SIG-M5 (cell line): Measurements from ENCODE around the gene TTLL8.

Experiments
- DNase-seq: peaks from one replicate; lab custom pipeline; 2025; lab: John Stamatoyannopoulos, UW

TTLL8 gene

GRCh38 chr22:50082961-50083461 lies 24.9 kb upstream of the TTLL8 start:
- DNase-seq, result no peak

GRCh38 chr22:50082197-50082715 lies 24.2 kb upstream of the TTLL8 start:
- DNase-seq, result no peak

GRCh38 chr22:50081426-50082196 lies 23.5 kb upstream of the TTLL8 start:
- DNase-seq, result no peak

- no peak for DNase-seq
Observed at GRCh38 chr22:50080077-50080465, 22.0 kb upstream of the TTLL8 start.

GRCh38 chr22:50078761-50079160 lies 20.7 kb upstream of the TTLL8 start:
- DNase-seq, result no peak

GRCh38 chr22:50078246-50078645 lies 20.1 kb upstream of the TTLL8 start:
- no peak for DNase-seq

- DNase-seq, result no peak
Observed at GRCh38 chr22:50076646-50077535, 18.8 kb upstream of the TTLL8 start.

GRCh38 chr22:50074551-50075530 lies 16.7 kb upstream of the TTLL8 start:
- DNase-seq, result no peak

- no peak for DNase-seq
Observed at GRCh38 chr22:50074056-50074455, 16.0 kb upstream of the TTLL8 start.

GRCh38 chr22:50072714-50073538 lies 14.8 kb upstream of the TTLL8 start:
- no peak for DNase-seq

- no peak for DNase-seq
Observed at GRCh38 chr22:50072167-50072555, 14.1 kb upstream of the TTLL8 start.

GRCh38 chr22:50071432-50072166 lies 13.5 kb upstream of the TTLL8 start:
- no peak for DNase-seq

GRCh38 chr22:50070366-50070765 lies 12.3 kb upstream of the TTLL8 start:
- DNase-seq, result no peak

- no peak for DNase-seq
Observed at GRCh38 chr22:50068096-50068495, 10.0 kb upstream of the TTLL8 start.

- no peak for DNase-seq
Observed at GRCh38 chr22:50067244-50067643, 9.1 kb upstream of the TTLL8 start.

GRCh38 chr22:50064453-50064852 lies 6.4 kb upstream of the TTLL8 start:
- no peak for DNase-seq

- DNase-seq, result no peak
Observed at GRCh38 chr22:50063589-50064393, 5.7 kb upstream of the TTLL8 start.

GRCh38 chr22:50062509-50063135 lies 4.5 kb upstream of the TTLL8 start:
- DNase-seq, result no peak
